HK-2 (cell line): Measurements from ENCODE around the gene IMP4.

ENCODE experiments used
- DNase-seq: peaks from one replicate; pipeline ENCODE4 v3.0.0-alpha.2; 2018; ENCODE audit not compliant: unreplicated experiment

The IMP4 gene

GRCh38 chr2:130355578-130356431 is 13.1 kb downstream of the IMP4 start, which contains the start of gene PTPN18:
Gene PTPN18, plus strand, starts transcription at chr2:130356056. Its CDS starts 52 bp downstream, at chr2:130356108.
- DNase-seq, result peak; percentile 89

- DNase-seq, result no peak
These were observed 15.2 kb downstream of the IMP4 start for GRCh38 chr2:130357864-130358263.

- no peak for DNase-seq
These were observed 16.0 kb downstream of the IMP4 start for GRCh38 chr2:130358420-130359350.

- no peak for DNase-seq
These were observed 16.8 kb downstream of the IMP4 start for GRCh38 chr2:130359466-130359865.

GRCh38 chr2:130363479-130363878 is 20.8 kb downstream of the IMP4 start:
- no peak for DNase-seq

- DNase-seq, result no peak
These were observed 22.4 kb downstream of the IMP4 start for GRCh38 chr2:130365075-130365474.

- no peak for DNase-seq
These were observed 23.3 kb downstream of the IMP4 start for GRCh38 chr2:130365963-130366362.

GRCh38 chr2:130366720-130367119 is 24.0 kb downstream of the IMP4 start:
- no peak for DNase-seq

GRCh38 chr2:130368786-130369185 is 26.1 kb downstream of the IMP4 start:
- DNase-seq, result no peak

- no peak for DNase-seq
These were observed 26.7 kb downstream of the IMP4 start for GRCh38 chr2:130369311-130369964.

GRCh38 chr2:130369965-130370341 is 27.3 kb downstream of the IMP4 start:
- no peak for DNase-seq

GRCh38 chr2:130370490-130370889 is 27.8 kb downstream of the IMP4 start:
- DNase-seq, result no peak

- no peak for DNase-seq
These were observed 29.0 kb downstream of the IMP4 start for GRCh38 chr2:130371723-130372054.

- DNase-seq, result peak; percentile 95
These were observed 29.5 kb downstream of the IMP4 start for GRCh38 chr2:130372055-130372832.

GRCh38 chr2:130372833-130373807 is 30.4 kb downstream of the IMP4 start:
- no peak for DNase-seq

GRCh38 chr2:130373808-130374365 is 31.2 kb downstream of the IMP4 start:
- DNase-seq, result no peak

GRCh38 chr2:130374587-130375290 is 32.0 kb downstream of the IMP4 start:
- DNase-seq, result no peak

GRCh38 chr2:130375291-130376266 is 32.9 kb downstream of the IMP4 start:
- no peak for DNase-seq
